HG03520 (cell line): ENCODE measurements around the gene POLR2A.

Experiments
- ATAC-seq: cut with Tn5 transposase; IDR thresholded peaks from one replicate; pipeline ENCODE4 v1.9.1; 2021; ENCODE audit warnings: mild to moderate bottlenecking, moderate library complexity; ENCODE audit not compliant: unreplicated experiment

POLR2A gene

DNA sequence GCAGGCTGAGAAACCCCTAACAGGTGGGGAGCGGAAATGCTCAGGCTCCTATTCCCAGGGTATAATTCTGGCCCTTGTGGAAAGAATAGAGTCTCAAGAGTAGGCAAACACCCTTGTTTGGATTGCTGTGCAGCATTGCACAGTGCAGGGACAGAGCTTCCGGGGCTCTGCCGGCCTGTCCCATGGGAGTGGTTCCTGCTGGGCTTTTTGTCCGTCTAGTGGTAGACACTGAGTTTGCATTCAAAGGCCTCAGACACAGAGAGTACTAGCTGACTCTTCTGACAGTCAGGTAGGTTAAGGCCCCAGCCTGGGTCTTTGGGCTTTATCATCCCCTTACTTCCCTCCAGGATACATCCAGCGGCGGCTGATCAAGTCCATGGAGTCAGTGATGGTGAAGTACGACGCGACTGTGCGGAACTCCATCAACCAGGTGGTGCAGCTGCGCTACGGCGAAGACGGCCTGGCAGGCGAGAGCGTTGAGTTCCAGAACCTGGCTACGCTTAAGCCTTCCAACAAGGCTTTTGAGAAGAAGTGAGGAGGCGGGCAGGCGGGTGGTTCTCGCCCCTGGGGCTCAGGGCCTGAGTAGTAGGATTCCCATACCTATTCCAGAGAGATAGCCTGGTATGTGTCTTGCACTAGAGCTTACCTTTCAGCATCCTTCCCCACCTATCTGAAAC lies 18.1 kb downstream of the POLR2A start:
- no peak for ATAC-seq

DNA sequence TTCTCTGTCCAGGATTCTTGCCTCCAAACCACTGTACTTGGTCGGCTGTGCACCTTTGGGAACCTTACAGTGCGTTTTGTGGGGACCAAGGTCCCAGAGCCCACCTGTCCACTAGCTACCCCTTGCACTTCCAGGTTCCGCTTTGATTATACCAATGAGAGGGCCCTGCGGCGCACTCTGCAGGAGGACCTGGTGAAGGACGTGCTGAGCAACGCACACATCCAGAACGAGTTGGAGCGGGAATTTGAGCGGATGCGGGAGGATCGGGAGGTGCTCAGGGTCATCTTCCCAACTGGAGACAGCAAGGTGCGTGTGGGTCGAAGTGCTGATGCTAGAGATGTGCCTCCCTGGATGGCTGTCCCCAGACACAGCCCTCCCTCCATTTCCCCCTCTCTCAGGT lies 18.8 kb downstream of the POLR2A start:
- no peak for ATAC-seq

DNA sequence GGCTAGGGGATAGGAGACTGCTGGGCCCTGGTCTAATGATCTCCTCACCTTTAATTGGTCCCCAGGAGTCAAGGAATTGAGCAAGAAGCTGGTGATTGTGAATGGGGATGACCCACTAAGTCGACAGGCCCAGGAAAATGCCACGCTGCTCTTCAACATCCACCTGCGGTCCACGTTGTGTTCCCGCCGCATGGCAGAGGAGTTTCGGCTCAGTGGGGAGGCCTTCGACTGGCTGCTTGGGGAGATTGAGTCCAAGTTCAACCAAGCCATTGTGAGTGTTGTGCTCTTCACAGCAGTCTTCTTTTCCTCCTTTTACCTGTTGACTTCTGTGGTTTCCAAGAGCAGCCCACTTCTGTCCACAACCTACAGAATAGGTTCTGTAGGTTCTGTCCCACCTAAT lies 19.4 kb downstream of the POLR2A start:
- no peak for ATAC-seq

DNA sequence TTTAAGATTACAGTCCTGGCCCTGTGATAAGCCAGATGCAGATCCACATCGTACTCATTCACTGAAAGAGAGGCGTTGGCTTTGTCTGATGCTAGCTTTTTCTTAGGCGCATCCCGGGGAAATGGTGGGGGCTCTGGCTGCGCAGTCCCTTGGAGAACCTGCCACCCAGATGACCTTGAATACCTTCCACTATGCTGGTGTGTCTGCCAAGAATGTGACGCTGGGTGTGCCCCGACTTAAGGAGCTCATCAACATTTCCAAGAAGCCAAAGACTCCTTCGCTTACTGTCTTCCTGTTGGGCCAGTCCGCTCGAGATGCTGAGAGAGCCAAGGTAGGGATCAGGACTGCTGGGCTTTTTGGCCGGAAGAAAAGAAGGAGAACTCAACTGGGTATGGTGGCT lies 24.0 kb downstream of the POLR2A start:
- ATAC-seq = no peak

DNA sequence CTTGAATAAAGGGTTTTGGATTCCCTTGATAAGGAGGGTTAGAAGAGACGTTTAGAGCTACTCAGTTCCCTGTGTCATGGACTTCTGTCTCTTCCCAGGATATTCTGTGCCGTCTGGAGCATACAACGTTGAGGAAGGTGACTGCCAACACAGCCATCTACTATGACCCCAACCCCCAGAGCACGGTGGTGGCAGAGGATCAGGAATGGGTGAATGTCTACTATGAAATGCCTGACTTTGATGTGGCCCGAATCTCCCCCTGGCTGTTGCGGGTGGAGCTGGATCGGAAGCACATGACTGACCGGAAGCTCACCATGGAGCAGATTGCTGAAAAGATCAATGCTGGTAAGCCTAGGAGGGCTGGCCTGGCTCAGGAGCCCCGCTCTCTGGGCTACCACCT lies 24.7 kb downstream of the POLR2A start:
- no peak for ATAC-seq

DNA sequence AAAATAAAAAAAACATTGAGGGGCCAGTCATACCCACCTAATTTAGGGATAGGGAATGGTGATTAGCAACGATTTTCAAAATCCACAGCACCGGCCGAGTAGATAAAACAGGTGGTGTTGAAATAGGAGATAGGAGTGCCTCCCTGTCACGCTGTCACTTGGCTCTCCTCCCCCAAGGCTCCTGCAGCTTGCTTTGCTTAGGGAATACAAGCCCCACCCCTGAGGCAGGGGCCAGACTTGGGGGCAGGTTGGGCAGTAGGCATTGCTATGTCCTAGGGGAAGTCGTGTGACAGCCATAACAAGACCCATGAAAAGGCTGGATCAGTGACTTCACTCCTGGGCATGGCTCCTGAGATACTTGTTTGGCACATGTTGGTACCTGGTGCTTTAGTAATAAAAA lies 25.8 kb downstream of the POLR2A start:
- no peak for ATAC-seq

DNA sequence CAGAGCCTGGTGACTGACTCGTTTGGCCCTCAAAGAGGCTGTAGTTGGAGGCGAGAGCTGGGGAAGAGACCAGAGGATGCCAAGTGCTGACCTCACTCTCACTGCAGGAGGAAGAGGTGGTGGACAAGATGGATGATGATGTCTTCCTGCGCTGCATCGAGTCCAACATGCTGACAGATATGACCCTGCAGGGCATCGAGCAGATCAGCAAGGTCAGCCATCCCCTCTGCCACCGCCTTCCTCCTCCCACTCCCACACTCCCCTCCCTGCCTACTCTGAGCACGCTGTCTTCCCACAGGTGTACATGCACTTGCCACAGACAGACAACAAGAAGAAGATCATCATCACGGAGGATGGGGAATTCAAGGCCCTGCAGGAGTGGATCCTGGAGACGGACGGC lies 26.9 kb downstream of the POLR2A start:
- no peak for ATAC-seq

DNA sequence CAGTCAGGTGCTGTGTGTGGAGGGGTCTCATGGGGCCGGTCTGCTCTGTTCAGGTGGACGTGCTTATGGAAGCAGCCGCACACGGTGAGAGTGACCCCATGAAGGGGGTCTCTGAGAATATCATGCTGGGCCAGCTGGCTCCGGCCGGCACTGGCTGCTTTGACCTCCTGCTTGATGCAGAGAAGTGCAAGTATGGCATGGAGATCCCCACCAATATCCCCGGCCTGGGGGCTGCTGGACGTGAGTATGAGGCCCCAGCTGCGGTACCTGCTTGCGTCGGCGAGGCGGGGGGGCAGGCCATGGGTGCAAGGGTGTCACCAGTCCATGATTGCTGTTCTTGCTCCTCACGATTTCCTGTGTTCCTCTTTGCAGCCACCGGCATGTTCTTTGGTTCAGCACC lies 27.9 kb downstream of the POLR2A start:
- no peak for ATAC-seq

DNA sequence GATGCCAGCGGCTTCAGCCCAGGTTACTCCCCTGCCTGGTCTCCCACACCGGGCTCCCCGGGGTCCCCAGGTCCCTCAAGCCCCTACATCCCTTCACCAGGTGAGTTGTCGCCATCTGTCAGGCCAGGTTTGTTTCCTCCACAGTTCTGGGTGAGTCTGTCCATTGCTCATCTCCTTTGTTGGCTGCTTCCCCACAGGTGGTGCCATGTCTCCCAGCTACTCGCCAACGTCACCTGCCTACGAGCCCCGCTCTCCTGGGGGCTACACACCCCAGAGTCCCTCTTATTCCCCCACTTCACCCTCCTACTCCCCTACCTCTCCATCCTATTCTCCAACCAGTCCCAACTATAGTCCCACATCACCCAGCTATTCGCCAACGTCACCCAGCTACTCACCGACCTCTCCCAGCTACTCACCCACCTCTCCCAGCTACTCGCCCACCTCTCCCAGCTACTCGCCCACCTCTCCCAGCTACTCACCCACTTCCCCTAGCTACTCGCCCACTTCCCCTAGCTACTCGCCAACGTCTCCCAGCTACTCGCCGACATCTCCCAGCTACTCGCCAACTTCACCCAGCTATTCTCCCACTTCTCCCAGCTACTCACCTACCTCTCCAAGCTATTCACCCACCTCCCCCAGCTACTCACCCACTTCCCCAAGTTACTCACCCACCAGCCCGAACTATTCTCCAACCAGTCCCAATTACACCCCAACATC lies 28.8 kb downstream of the POLR2A start:
- no peak for ATAC-seq

DNA sequence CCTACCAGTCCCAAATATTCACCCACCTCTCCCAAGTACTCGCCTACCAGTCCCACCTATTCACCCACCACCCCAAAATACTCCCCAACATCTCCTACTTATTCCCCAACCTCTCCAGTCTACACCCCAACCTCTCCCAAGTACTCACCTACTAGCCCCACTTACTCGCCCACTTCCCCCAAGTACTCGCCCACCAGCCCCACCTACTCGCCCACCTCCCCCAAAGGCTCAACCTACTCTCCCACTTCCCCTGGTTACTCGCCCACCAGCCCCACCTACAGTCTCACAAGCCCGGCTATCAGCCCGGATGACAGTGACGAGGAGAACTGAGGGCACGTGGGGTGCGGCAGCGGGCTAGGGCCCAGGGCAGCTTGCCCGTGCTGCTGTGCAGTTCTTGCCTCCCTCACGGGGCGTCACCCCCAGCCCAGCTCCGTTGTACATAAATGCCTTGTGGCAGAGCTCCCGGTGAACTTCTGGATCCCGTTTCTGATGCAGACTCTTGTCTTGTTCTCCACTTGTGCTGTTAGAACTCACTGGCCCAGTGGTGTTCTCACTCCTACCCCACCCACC lies 29.8 kb downstream of the POLR2A start:
- ATAC-seq = no peak

DNA sequence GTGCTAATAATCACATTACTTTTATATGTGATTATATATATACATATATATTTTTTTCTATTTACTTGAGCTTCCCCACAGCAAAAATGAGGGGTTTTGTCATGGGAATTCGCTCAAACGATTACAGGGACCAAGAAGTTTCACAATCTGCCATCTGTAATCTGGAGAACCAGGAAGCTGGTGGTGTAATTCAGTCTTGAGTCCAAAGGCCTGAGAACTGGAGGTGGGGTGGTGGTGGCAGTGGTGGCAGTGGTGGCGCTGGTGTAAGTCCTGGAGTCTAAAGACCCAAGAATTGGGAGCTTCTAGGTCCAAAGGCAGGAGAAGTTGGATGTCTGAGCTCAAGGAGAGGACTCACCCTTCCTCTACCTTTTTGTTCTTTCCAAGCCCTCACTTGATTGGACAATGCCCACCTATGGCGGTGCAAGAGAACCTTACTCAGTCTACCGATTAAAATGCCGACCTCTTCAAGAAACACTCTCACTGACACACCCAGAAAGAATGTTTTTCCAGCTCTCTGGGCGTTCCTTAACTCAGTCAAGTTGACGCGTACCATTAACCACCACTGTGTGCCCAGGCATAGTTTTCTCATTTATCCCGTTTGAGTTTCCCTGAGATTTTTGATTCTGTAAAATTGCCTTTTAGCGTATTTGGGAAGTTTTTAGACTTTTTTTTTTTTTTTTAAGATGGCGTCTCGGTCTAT lies 31.9 kb downstream of the POLR2A start:
- no peak for ATAC-seq

DNA sequence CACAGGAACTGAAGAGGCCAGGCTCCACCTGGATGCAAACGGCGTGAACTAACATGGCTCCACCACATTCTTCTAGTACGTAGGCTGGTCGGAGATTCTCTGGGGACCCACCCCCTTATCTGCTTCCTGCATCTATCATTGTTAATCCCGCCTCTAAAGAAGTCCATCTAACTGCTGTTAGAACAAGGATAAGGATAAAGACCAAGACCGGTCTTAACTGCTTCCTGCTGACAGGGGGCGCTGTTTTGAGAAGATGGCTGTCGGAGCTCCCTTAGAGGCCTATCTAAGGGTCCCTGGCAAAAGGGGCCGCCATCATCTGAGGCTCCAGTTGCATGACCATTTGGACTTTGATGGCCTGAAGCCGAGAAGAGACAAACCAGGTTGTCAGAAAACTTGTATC lies 38.9 kb downstream of the POLR2A start:
- no peak for ATAC-seq

DNA sequence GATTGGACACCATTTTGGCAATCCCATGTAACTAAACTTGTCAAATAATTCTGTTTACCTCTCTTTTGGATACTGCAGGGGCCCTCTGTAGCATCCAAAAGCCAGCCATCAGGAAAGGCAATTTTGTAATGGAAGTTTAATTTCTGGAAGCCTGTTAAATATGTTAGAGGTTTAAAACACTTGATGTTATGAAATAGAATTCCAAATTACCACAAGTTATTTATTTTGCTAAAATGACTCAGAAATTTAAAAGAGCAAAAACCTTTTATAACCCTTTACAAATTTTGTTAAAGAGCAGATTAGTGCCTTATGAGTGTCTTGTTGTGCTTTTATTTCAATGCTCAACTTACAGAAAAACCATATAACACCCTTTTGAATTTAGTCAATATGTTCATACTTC lies 44.7 kb downstream of the POLR2A start:
- ATAC-seq = no peak

DNA sequence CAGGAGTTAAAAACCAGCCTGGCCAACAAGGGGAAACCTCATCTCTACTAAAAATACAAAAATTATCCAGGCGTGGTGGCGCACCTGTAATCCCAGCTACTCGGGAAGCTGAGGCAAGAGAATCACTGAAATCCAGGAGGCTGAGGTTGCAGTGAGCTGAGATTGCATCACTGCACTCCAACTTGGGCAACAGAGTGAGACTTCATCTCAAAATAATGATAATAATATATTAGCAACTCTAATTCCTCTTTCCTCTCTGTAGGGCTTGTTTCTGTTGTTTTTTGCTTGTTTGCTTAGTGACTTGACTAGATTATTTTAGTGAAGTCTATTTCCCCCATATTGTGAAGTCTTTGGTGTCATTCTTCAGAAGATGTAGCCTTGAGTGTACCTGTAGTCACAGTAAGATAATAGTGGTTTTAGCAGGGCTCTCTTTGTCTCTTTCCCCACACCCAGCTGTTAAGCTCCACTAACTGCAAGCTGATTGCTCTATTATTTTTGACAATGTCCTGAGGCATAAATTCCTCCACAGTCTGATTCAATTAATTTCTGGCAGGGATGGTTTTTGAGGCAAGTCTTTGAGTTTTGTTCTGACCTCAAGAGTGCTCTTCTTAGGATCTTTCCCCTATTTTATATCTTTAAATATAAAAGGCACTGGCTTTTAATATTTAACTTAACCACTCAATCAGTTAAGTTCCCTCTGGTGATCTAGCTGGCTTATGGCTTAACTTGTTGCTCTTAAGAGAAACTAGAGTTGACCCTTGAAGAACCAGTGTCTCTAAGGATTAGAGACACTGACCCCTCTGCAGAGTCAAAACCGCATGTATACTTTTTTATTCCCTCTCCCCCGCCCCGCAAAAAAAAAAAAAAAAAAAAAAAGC lies 46.1 kb downstream of the POLR2A start:
- no peak for ATAC-seq

DNA sequence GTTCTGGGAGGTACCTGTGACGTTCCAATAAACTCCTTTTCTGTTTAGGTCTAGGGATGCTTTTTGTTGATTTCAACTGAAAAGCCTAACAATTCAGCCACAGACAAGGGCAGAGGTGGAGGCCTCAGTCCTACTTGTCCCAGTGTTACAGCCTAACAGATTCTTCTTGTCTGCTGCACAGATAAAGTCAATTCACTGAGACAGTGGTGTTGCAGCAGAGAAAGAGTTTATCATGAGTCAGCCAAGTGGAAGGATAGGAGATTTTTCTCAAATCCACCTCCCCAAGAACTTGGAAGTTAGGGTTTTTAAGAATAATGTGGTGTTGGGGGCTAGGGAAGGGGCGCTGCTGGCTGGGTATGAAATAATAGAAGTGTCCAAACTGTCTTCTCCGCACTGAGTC lies 53.9 kb downstream of the POLR2A start:
- ATAC-seq = no peak

DNA sequence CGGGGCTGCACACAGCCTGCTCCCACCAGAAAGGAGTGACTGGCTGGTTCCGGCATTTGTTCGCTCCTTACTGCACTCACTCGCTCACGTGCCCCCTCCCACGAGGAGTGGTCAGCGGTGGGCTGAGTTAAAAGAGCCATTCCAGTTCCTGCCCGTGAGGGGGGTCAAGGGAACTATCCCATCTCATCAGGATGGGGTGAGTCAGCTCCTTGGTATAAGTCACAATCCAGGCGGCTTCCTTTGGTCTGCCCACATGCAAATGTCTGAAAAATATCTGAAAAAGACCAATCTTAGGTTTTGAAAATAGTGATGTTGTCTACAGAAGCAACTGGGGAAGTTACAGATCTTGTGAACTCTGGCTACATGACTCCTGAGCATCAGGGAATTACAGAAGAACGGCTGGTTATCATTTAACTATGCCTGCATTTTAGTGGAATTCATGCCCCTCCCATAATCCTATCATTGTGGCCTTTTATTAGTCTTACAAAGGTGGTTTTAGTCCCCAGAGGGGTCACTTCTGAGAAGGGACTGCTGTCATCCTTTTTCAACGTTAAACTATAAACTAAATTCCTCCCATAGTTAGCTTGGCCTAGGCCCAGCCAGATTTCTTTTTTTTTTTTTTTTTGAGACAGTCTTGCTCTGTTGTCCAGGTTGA lies 54.9 kb downstream of the POLR2A start:
- no peak for ATAC-seq

DNA sequence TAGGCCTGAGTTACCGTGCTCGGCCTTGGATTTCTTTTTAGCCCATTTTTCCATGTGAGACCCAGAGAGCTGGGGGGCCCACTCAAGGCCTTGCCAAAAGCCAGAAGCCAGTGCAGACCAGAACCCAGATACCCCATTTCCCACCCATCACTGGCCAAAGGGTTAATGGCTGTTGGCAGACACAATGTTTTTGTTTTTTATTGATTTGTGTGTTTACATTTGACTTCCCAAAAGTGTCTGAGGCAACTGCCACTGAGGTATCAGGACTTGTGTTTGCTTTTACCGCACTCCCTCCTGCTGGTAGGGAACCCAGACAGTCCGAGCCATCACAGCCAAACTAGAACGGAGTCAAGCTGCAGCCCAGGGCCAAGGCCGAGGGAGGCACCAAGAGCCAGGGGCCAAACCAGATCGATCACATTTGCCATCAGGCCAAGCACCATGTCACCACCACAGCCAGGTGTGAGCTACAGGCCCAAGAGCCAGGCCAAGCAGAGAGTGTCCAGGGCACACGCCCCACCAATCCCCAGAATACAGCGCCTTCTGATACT lies 57.0 kb downstream of the POLR2A start:
- ATAC-seq = no peak

DNA sequence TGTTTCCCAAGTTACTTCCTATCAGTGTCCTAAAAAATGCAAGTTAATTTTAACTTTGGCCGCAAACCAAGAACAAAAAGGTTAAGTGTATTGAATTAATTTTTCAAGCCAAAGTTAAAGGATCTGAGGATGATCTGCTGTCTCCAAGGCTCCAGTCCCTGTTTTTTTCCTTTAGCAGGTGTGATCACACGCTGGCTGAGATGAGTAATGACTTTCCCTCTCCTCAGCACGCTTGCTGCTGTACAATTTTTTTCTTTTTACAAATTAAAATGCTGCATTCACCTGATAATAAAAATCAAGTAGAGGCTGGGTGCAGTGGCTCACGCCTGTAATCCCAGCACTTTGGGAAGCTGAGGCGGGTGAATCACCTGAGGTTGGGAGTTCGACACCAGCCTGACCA lies 60.7 kb downstream of the POLR2A start:
- no peak for ATAC-seq

DNA sequence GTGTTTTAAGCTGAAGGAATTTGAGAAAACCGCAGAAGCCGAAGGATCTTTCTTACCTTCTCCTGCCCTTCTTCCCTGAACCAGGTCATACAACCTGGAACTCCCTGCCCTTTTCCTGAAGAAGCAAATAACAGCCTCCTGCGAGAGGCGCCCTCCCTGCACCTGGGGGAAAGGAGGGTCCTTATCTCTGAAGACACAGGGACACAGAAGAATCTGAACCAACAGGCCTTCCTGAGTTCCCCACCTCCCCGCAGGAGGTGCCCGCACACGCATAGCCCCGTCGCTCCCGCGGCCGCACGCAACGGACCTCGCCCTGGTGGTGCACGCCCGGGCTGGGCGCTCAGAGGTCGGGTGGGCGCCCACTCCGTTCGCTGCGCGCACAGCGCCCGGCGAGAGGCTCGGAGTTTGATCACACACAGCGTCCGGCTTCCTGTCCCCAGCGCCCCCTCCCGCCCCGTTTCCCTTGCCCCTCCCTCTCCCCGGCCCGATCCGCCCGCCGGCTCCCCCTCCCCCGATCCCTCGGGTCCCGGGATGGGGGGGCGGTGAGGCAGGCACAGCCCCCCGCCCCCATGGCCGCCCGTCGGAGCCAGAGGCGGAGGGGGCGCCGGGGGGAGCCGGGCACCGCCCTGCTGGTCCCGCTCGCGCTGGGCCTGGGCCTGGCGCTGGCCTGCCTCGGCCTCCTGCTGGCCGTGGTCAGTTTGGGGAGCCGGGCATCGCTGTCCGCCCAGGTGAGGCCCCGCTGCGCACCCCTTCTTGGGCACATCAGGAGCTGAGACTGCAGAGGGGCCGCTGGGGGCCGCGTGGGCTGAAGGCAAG lies 64.6 kb downstream of the POLR2A start, which contains the start of gene TNFSF12:
Gene TNFSF12, plus strand, starts transcription at position 474 of the 816 bp plus-strand sequence. Its CDS starts 96 bp downstream, at position 570.
- no peak for ATAC-seq
